GM19240 (cell line): ENCODE data around the gene TARS1.
A peak's percentile ranks its signal among the peaks of the same experiment; 100 is the strongest.

Source experiments
- DNase-seq: peaks from one replicate; pipeline ENCODE4 v3.0.0; 2011; ENCODE audit warnings: low spot score; ENCODE audit not compliant: insufficient read length

The TARS1 gene

GRCh38 chr5:33440482-33441240, at the start of gene TARS1:
Gene TARS1, plus strand, starts transcription at chr5:33440965. Its CDS starts 122 bp downstream, at chr5:33441087.
- DNase-seq, result peak; percentile 89

DNA sequence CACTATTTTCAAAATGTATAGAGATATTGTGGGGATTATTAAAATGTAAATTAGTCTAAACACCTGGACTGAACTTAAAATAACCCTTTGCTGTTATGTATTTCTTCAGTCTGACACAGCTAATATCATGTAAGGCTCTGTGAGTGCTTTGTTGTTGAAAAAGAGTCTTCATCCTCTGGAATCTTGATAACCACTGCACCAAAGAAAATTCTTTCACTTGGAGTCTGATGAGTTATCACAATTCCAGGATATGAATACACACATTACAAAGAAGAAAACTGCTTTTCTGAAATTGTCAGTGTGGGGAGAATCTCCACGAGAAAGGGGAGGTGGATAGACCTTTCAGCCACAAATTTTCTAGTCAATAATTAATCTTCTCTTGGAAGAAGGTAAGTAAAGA, 42.3 kb upstream of the TARS1 start:
- DNase-seq, result no peak

- no peak for DNase-seq
Measured at GRCh38 chr5:33400675-33401074, 40.1 kb upstream of the TARS1 start.

GRCh38 chr5:33401482-33402390, 39.0 kb upstream of the TARS1 start:
- no peak for DNase-seq

DNA sequence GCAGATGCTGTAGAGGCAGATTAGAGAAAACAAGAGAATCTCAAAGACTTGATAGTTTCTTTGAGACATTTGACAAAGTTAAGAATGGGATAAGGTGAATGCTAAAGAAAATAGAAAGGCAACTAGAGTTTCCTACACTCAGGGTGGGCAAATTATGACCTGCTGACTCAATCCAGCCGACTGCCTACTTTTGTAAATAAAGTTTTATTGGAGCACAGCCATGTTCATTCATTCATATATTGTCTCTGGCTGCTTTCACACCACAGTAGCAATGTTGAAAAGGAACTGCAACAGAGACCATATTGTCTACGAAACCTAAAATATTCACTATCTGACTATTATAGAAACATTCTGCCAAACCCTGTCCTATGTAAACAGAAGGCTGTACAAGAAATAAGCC, 37.6 kb upstream of the TARS1 start:
- no peak for DNase-seq

- DNase-seq, result no peak
Measured at GRCh38 chr5:33408816-33409215, 31.9 kb upstream of the TARS1 start.

GRCh38 chr5:33409435-33410170, 31.2 kb upstream of the TARS1 start:
- no peak for DNase-seq

GRCh38 chr5:33410221-33410620, 30.5 kb upstream of the TARS1 start:
- no peak for DNase-seq

DNA sequence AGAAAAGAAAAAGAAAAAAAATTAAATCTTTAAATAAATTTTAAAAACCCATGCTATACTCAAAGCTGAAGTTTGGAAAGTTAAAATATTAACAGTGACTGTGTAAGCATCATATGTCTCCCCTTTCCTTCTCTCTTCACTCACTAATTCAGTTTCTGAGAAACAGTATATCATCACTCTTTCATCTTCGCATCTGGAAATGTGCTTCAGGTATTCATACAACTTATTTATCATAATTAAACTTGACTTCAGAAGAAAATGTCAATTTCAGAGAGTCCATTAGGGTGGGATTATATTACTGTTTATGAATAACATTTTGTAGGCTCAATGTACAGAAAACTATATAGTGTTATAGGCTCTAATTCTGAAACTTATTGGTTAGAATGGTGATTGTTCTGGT, 29.3 kb upstream of the TARS1 start:
- no peak for DNase-seq

- DNase-seq, result no peak
Measured at GRCh38 chr5:33415811-33416354, 24.9 kb upstream of the TARS1 start.

DNA sequence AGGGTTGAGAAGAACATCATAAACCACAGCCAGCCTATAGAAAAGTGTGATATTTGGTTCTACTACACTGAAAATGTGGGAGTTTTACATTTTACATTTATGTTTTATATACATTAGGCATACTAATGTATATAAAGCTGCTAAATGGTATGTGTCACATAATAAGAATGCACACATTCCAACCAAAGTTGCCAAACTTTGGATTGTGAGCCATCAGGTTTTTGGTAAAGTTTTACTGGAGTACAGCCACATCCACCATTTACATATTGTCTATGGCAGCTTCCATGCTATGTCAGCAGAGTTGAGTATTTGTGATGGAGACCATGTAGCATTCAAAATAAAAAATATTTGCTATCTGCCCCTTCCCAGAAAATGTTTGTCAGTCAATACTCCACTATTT, 23.1 kb upstream of the TARS1 start:
- DNase-seq, result no peak

- no peak for DNase-seq
Measured at GRCh38 chr5:33420946-33421345, 19.8 kb upstream of the TARS1 start.

DNA sequence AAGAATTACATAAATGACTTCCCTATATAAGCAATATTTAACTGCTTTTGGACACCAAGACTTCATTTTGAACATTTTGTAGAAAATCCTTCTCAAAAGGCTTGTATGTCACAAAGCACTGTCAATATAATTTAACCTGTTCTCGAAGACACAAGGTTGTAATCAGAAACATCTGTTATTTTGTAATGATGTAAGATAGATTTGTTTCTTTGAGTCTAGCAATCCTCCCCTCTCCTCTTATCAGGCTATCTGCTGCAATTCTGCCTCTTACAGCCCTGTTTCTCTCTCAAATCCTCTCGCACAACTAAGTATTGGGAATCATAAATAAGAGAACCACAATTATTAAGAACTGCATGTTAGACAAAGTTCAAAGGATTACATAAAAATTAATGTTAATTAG, 18.6 kb upstream of the TARS1 start:
- DNase-seq, result no peak

DNA sequence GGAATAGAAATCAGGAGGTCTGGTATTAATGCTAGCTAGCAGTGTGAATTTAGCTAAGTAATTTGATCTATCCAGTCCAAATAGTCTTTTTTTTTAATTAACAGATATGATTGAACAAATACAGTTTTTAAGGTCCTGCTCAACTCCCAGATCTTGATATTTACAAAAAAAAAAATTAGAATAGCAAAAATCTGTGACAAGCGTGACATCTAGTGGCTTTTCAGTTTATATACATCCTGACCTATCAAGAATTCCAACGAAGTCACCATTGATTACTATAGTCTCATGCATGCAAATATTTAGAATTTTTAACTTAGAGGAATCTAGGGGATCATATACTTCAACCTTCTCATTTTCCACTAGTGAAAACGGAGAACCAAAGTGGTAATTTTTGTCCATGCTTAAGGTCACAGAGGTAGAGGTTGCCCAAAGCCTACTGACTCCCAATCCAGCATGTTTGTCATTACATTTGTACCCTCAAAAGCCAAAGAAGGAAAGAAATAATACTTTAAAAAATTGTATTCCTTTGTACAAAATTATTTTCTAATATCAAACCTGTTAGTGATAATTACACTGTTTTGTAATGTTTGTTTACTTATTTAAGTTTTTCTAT, 17.6 kb upstream of the TARS1 start:
- DNase-seq, result no peak

- no peak for DNase-seq
Measured at GRCh38 chr5:33425314-33425713, 15.5 kb upstream of the TARS1 start.

DNA sequence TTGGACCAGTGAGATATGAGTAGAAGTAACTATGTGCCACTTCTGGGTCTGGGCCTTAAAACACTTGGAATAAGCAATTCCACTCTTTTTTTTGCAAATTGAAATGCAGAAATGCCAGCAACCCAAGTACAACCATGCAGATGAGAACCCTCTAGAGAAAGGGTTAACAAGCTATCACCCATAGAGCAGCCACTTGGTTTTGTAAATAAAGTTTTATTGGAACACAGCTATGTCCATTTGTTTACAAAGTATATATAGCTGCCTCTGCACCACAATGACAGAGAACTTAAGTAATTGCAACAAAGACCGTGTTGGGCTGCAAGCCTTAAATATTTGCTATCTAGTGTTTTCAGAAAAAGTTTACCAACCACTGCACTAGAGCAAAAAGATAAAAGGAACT, 9.8 kb upstream of the TARS1 start:
- DNase-seq, result no peak

DNA sequence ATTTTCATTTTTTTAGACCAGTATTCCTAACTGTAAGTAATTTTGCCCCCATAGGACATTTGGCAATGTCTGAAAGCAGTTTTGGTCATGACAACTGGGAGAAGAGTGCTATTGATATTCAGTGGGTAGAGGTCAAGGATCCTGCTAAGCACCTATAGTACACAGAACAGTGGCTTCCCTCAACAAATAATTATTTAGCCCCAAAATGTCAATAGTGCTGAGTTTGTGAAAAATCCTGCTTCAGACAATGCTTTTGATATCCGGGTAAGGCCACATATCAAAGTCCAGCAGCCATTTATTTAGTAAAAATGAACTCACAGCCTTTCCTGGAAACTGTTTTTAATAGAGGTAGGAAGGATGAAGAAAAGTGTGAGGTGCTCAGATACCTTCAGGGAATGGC, 8.1 kb upstream of the TARS1 start:
- DNase-seq, result no peak

GRCh38 chr5:33433303-33434240, 7.2 kb upstream of the TARS1 start:
- no peak for DNase-seq

DNA sequence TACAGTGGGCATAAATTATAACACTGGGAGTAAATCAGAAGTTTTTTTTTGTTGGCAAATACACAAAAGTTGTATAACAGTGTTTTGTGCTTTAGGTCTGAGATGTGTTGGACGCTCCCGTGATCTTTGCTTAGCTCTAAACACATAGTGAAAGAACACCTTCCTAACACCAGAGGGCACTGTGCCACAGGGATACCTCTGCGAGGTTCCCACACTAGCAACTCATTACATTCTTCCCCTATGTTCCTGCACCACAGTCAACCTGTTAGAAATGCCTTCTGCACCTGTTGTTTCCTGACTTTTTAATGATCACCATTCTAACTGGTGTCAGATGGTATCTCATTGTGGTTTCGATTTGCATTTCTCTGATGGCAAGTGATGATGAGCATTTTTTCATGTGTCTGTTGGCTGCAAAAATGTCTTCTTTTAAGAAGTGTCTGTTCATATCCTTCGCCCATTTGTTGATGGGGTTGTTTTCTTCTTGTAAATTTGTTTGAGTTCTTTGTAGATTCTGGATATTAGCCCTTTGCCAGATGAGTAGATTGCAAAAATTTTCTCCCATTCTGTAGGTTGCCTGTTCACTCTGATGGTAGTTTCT, 4.8 kb upstream of the TARS1 start:
- DNase-seq, result peak; percentile 19

DNA sequence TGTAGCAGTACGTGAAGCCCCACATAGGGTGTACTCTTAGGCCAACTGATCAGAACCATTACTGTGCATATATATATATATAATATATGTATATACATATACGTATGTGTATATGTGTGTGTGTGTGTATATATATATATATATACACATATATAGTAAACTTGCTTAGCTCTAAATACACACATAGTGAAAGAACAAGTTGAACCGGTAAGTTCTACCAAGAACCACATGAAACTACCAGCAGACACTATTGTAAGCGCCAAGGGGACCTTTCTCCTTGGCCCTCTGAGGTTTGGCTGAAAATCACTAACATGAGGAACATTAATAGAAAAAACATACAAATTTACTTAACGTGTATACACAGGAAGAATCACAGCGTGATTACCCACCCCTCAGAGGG, 1.8 kb upstream of the TARS1 start:
- DNase-seq, result no peak
